Transverse colon (tissue), 4 donors: ENCODE data around the gene RGS13. TPM values are rescaled to one million over a fixed set of nuclear protein-coding genes. Genes with fewer than 3 reads are reported as not detected.

Experiments used
- DNase-seq: peaks from one replicate; pipeline ENCODE4 v3.0.0-alpha.2; 2019
- H3K27ac ChIP-seq, 4 donors: fragments of 200-600 bp; sonication (generic); 2 replicates each; pipeline ENCODE4 v1.5.1; 2016 to 2018; ENCODE audit warnings: inconsistent platforms in 4 of 4
- H3K27me3 ChIP-seq: fragments of 200-600 bp; sonication (generic); 2 replicates; pipeline ENCODE4 v1.5.1; 2017; ENCODE audit warnings: inconsistent platforms
- H3K36me3 ChIP-seq, 4 donors: fragments of 200-600 bp; sonication (generic); 2 replicates each; pipeline ENCODE4 v1.5.1; 2017 to 2019; ENCODE audit warnings: inconsistent platforms in 4 of 4
- H3K4me1 ChIP-seq, 4 donors: fragments of 200-600 bp; sonication (generic); 2 replicates each; pipeline ENCODE4 v1.5.1; 2017 to 2020; ENCODE audit warnings: inconsistent platforms in 4 of 4
- H3K4me3 ChIP-seq, 4 donors: fragments of 200-600 bp; sonication (generic); 1 replicate in 1 of 4; 2 replicates in 3 of 4; pipeline versions ENCODE4 v1.5.1 to v1.6.1; 2017 to 2019; ENCODE audit warnings: inconsistent platforms in 4 of 4
- H3K9me3 ChIP-seq, 2 donors: fragments of 200-600 bp; sonication (generic); 2 replicates each; pipeline ENCODE4 v1.5.1; 2017 to 2019; ENCODE audit warnings: inconsistent platforms in 2 of 2
- CTCF ChIP-seq, 5 experiments: fragments of 200-600 bp in 3 of 5; fragments of 450-650 bp in 2 of 5; sonication (generic) in 3 of 5; IDR thresholded peaks; 1 replicate in 2 of 5; 2 replicates in 3 of 5; pipeline ENCODE4 v1.5.1; 2016 to 2017; ENCODE audit warnings: antibody characterized with exemption in 5 of 5, inconsistent platforms in 3 of 5, mild to moderate bottlenecking in 2 of 5, moderate library complexity in 1 of 5
- EP300 ChIP-seq: sonication (generic); formaldehyde crosslinking; IDR thresholded peaks from one replicate; pipeline ENCODE4 v1.6.1; 2017; ENCODE audit warnings: antibody characterized with exemption, low read depth
- POLR2A ChIP-seq: fragments of 450-650 bp; IDR thresholded peaks from one replicate; pipeline ENCODE4 v1.6.1; 2016; ENCODE audit warnings: antibody characterized with exemption, mild to moderate bottlenecking, moderate library complexity
- POLR2AphosphoS5 ChIP-seq, 3 donors: sonication (generic); formaldehyde crosslinking; IDR thresholded peaks; one replicate each; pipeline ENCODE4 v1.6.1; 2016; ENCODE audit warnings: antibody characterized with exemption in 3 of 3
- WGBS, 2 donors: methylation state at CpG; one replicate each; pipeline ENCODE4 v1.1.5; 2018; ENCODE audit warnings: low coverage in 1 of 2; 5-methylcytosine and 5-hydroxymethylcytosine counted together
- in situ Hi-C, 4 donors: fragments of 200-750 bp; cut with MboI; loops; one replicate each; pipeline versions ENCODE4 v1.15.0 to v1.15.1; 2017; ENCODE audit warnings: low sequenced_read_pairs in 3 of 4, low pct_ligation_motif_present in 1 of 4, low pct_unique_long_range_greater_than_20kb in 1 of 4
- intact Hi-C: fragments of 100-400 bp; cut with DNase I; formaldehyde crosslinking; loops from one replicate; pipeline ENCODE4 v1.15.1; 2023; ENCODE audit warnings: low total_unique reads
- total RNA-seq, 4 donors: library from RNA; depleted of rRNA; stranded (reverse); fragments of >200 nt; gene quantifications; one replicate each; pipeline ENCODE4 v1.1.0, GENCODE V29; 2016

Gene RGS13
- total RNA-seq, 4 donors from 2014 or later: 1.2 to 1.3 TPM; not detected in 2

- H3K4me3 ChIP-seq: no peak overlapping the region
- in situ Hi-C loops: no loop called here
- H3K4me1 ChIP-seq: peaks cover 0 to 3% (median 0%) of the 10 kb centered on the region in 4 donors
- intact Hi-C loops: no loop called here
- no peak for DNase-seq
- H3K9me3 ChIP-seq: no peaks in the 10 kb centered on the region
- no peak for TF ChIP-seq POLR2A
- no peak for TF ChIP-seq POLR2AphosphoS5 (IDR thresholded peaks at IDR 0.05)
- no peak for TF ChIP-seq CTCF (IDR thresholded peaks at IDR 0.05)
- TF ChIP-seq EP300: no peak
- H3K27me3 ChIP-seq: no peaks in the 10 kb centered on the region
- WGBS, 2 donors: 80 to 92% methylated on average over 5 of the region's 5 CpGs
- H3K36me3 ChIP-seq: no peaks in the 10 kb centered on the region
- H3K27ac ChIP-seq: no peak overlapping the region
These were observed 8.0 kb upstream of the RGS13 start for GRCh38 chr1:192627901-192628300.

- no peak overlapping the region for H3K4me3 ChIP-seq
- no peak for DNase-seq
- H3K36me3 ChIP-seq: no peaks in the 10 kb centered on the region
- peaks cover 0 to 3% (median 0%) of the 10 kb centered on the region in 4 donors for H3K4me1 ChIP-seq
- 88 to 100% methylated on average over 1 of the region's 1 CpG for WGBS, 2 donors
- intact Hi-C loops (no loop called here), in situ Hi-C loops (no loop called here)
- TF ChIP-seq POLR2A (no peak), CTCF (IDR thresholded peaks at IDR 0.05) (no peak), EP300 (no peak), POLR2AphosphoS5 (IDR thresholded peaks at IDR 0.05) (no peak)
- no peaks in the 10 kb centered on the region for H3K9me3 ChIP-seq
- H3K27me3 ChIP-seq: no peaks in the 10 kb centered on the region
- no peak overlapping the region for H3K27ac ChIP-seq
These were observed 7.4 kb upstream of the RGS13 start for GRCh38 chr1:192628396-192629057.

- 75 to 93% methylated on average over 2 to 3 of the region's 3 CpGs for WGBS, 2 donors
- Histone ChIP-seq H3K4me1 (peaks cover 0 to 3% (median 0%) of the 10 kb centered on the region in 4 donors), H3K36me3 (no peaks in the 10 kb centered on the region), H3K27ac (no peak overlapping the region), H3K4me3 (no peak overlapping the region), H3K27me3 (no peaks in the 10 kb centered on the region), H3K9me3 (no peaks in the 10 kb centered on the region)
- intact Hi-C loops (no loop called here), in situ Hi-C loops (no loop called here)
- no peak for DNase-seq
- TF ChIP-seq POLR2AphosphoS5 (IDR thresholded peaks at IDR 0.05) (no peak), CTCF (IDR thresholded peaks at IDR 0.05) (no peak), EP300 (no peak), POLR2A (no peak)
These were observed 6.3 kb upstream of the RGS13 start for GRCh38 chr1:192629612-192630011.

- H3K4me1 ChIP-seq: peaks cover 0 to 3% (median 0%) of the 10 kb centered on the region in 4 donors
- no peak overlapping the region for H3K27ac ChIP-seq
- WGBS, 2 donors: 59 to 67% methylated on average over 6 of the region's 6 CpGs
- no peaks in the 10 kb centered on the region for H3K27me3 ChIP-seq
- H3K4me3 ChIP-seq: no peak overlapping the region
- no peaks in the 10 kb centered on the region for H3K9me3 ChIP-seq
- no peak for DNase-seq
- intact Hi-C loops (no loop called here), in situ Hi-C loops (no loop called here)
- TF ChIP-seq CTCF (IDR thresholded peaks at IDR 0.05) (no peak), POLR2A (no peak), POLR2AphosphoS5 (IDR thresholded peaks at IDR 0.05) (no peak), EP300 (no peak)
- no peaks in the 10 kb centered on the region for H3K36me3 ChIP-seq
These were observed 5.2 kb upstream of the RGS13 start for GRCh38 chr1:192630521-192631287.
